Smooth muscle cell of the brain vasculature (primary cell): ENCODE data around the gene SLC7A5.
"Not testable (repeated sequence)": the region's sequence is repeated elsewhere in the genome, so short reads cannot be mapped to it uniquely, and the experiment has no call there.

Experiments
- DNase-seq: peaks from one replicate; pipeline ENCODE4 v3.0.0-alpha.2; 2012; ENCODE audit warnings: low read depth, low spot score

SLC7A5 gene

GRCh38 chr16:87888346-87888745 is 19.0 kb upstream of the SLC7A5 start:
- DNase-seq = not testable (repeated sequence)

GRCh38 chr16:87887931-87888330 is 18.6 kb upstream of the SLC7A5 start:
- DNase-seq = not testable (repeated sequence)

GRCh38 chr16:87885371-87885967 is 16.2 kb upstream of the SLC7A5 start:
- not testable (repeated sequence) for DNase-seq

- no peak for DNase-seq
These were observed 13.2 kb upstream of the SLC7A5 start for GRCh38 chr16:87882436-87883019.

GRCh38 chr16:87881324-87882200 is 12.3 kb upstream of the SLC7A5 start:
- no peak for DNase-seq

GRCh38 chr16:87880117-87880696 is 10.9 kb upstream of the SLC7A5 start:
- no peak for DNase-seq

- DNase-seq = not testable (repeated sequence)
These were observed 10.2 kb upstream of the SLC7A5 start for GRCh38 chr16:87879411-87880013.

- no peak for DNase-seq
These were observed 9.4 kb upstream of the SLC7A5 start for GRCh38 chr16:87878704-87879103.

GRCh38 chr16:87877942-87878507 is 8.7 kb upstream of the SLC7A5 start:
- DNase-seq = no peak

GRCh38 chr16:87874639-87875427 is 5.5 kb upstream of the SLC7A5 start:
- DNase-seq = no peak

- DNase-seq = not testable (repeated sequence)
These were observed 1.3 kb upstream of the SLC7A5 start for GRCh38 chr16:87870418-87871291.

- DNase-seq = not testable (repeated sequence)
These were observed 641 bp upstream of the SLC7A5 start for GRCh38 chr16:87869879-87870417.

- DNase-seq = not testable (repeated sequence)
These were observed 865 bp downstream of the SLC7A5 start for GRCh38 chr16:87868254-87869029.

GRCh38 chr16:87865902-87866555 is 3.3 kb downstream of the SLC7A5 start:
- not testable (repeated sequence) for DNase-seq

- no peak for DNase-seq
These were observed 4.8 kb downstream of the SLC7A5 start for GRCh38 chr16:87864331-87864989.

GRCh38 chr16:87863327-87863635 is 6.0 kb downstream of the SLC7A5 start:
- not testable (repeated sequence) for DNase-seq

- DNase-seq = not testable (repeated sequence)
These were observed 6.5 kb downstream of the SLC7A5 start for GRCh38 chr16:87862597-87863326.
